ENCODE results near the gene PRKCA.

DNA sequence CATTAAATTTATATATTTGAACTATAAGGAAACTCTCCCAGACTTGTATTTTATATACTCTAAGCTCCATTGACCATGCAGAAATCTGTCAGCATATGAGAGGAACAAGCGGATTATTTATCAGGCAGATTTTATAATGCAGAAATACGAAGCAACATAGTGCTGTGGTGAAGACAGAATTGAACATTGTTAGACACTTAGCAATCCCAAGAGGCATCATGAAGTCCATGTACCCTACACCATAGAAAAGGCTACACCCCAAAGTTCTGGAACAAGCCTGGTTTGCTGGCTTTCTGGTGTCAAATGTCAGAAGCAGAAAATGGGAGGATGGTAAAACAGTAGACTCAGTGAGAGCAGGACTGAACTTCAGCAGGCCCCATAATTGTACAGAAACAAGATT lies 241.1 kb downstream of the PRKCA start:
- TF ChIP-seq RAD21 (conservative IDR thresholded peaks at IDR 0.05 in 1 of 2, IDR thresholded peaks at IDR 0.05 in 1 of 2) (no peak), ZC3H11A (IDR thresholded peaks at IDR 0.05) (no peak), CEBPB (IDR thresholded peaks at IDR 0.05) (no peak), CHD2 (IDR thresholded peaks at IDR 0.05; ENCODE audit: low read length, partially characterized antibody) (no peak), NFE2L2 (conservative IDR thresholded peaks at IDR 0.05; ENCODE audit: low read length) (no peak)
- TF ChIP-seq, protein P1, sequence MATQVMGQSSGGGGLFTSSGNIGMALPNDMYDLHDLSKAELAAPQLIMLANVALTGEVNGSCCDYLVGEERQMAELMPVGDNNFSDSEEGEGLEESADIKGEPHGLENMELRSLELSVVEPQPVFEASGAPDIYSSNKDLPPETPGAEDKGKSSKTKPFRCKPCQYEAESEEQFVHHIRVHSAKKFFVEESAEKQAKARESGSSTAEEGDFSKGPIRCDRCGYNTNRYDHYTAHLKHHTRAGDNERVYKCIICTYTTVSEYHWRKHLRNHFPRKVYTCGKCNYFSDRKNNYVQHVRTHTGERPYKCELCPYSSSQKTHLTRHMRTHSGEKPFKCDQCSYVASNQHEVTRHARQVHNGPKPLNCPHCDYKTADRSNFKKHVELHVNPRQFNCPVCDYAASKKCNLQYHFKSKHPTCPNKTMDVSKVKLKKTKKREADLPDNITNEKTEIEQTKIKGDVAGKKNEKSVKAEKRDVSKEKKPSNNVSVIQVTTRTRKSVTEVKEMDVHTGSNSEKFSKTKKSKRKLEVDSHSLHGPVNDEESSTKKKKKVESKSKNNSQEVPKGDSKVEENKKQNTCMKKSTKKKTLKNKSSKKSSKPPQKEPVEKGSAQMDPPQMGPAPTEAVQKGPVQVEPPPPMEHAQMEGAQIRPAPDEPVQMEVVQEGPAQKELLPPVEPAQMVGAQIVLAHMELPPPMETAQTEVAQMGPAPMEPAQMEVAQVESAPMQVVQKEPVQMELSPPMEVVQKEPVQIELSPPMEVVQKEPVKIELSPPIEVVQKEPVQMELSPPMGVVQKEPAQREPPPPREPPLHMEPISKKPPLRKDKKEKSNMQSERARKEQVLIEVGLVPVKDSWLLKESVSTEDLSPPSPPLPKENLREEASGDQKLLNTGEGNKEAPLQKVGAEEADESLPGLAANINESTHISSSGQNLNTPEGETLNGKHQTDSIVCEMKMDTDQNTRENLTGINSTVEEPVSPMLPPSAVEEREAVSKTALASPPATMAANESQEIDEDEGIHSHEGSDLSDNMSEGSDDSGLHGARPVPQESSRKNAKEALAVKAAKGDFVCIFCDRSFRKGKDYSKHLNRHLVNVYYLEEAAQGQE (IDR thresholded peaks at IDR 0.05) = no peak
- TF ChIP-seq, protein P2, sequence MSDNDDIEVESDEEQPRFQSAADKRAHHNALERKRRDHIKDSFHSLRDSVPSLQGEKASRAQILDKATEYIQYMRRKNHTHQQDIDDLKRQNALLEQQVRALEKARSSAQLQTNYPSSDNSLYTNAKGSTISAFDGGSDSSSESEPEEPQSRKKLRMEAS (IDR thresholded peaks at IDR 0.05) = no peak
- TF ChIP-seq, protein P3, sequence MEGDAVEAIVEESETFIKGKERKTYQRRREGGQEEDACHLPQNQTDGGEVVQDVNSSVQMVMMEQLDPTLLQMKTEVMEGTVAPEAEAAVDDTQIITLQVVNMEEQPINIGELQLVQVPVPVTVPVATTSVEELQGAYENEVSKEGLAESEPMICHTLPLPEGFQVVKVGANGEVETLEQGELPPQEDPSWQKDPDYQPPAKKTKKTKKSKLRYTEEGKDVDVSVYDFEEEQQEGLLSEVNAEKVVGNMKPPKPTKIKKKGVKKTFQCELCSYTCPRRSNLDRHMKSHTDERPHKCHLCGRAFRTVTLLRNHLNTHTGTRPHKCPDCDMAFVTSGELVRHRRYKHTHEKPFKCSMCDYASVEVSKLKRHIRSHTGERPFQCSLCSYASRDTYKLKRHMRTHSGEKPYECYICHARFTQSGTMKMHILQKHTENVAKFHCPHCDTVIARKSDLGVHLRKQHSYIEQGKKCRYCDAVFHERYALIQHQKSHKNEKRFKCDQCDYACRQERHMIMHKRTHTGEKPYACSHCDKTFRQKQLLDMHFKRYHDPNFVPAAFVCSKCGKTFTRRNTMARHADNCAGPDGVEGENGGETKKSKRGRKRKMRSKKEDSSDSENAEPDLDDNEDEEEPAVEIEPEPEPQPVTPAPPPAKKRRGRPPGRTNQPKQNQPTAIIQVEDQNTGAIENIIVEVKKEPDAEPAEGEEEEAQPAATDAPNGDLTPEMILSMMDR (IDR thresholded peaks at IDR 0.05) = no peak
- TF ChIP-seq, protein P4, sequence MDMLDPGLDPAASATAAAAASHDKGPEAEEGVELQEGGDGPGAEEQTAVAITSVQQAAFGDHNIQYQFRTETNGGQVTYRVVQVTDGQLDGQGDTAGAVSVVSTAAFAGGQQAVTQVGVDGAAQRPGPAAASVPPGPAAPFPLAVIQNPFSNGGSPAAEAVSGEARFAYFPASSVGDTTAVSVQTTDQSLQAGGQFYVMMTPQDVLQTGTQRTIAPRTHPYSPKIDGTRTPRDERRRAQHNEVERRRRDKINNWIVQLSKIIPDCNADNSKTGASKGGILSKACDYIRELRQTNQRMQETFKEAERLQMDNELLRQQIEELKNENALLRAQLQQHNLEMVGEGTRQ (IDR thresholded peaks at IDR 0.05) = no peak
- TF ChIP-seq, protein P5, sequence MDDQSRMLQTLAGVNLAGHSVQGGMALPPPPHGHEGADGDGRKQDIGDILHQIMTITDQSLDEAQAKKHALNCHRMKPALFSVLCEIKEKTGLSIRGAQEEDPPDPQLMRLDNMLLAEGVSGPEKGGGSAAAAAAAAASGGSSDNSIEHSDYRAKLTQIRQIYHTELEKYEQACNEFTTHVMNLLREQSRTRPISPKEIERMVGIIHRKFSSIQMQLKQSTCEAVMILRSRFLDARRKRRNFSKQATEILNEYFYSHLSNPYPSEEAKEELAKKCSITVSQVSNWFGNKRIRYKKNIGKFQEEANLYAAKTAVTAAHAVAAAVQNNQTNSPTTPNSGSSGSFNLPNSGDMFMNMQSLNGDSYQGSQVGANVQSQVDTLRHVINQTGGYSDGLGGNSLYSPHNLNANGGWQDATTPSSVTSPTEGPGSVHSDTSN (IDR thresholded peaks at IDR 0.05) = no peak
